Epidermal melanocyte (primary cell): ENCODE results near the gene ATXN1.
"Not testable (repeated sequence)": the region's sequence is repeated elsewhere in the genome, so short reads cannot be mapped to it uniquely, and the experiment has no call there.

Source experiments
- DNase-seq: peaks from one replicate; pipeline ENCODE4 v3.0.0; 2011; ENCODE audit warnings: low spot score; ENCODE audit not compliant: insufficient read length

ATXN1 gene

DNA sequence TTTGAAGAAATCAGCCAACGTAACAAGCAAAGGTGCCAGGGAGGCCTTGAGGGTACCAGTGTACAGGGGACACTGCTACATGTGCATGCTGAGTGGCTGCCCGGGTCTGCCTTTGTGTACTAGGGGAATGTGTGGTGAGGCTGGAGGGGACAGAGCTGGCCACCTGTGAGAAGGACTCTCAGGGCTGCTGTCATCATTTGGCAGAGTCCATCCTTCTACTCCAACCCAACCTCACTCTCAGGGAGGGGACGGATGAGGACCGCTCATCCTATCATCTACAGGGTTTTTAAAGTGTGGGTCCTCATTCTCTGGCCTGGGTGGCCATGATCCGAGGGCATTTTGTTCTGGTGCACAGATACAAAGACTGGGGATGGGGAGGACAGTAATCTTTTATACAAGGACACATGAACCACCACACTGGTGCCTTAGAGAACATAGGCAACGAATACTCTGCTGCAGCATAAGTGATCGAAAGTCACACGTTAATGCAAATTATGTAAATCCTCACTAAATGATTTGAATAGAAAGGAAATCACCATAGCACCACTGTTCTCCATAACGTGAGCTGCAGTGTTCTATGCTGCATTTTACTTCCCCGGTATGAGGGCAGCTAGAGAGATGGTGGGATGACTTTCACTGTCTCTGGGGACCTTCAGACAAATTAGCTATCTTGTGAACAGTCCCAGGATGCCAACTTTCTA, 341.5 kb downstream of the ATXN1 start:
- no peak for DNase-seq

DNA sequence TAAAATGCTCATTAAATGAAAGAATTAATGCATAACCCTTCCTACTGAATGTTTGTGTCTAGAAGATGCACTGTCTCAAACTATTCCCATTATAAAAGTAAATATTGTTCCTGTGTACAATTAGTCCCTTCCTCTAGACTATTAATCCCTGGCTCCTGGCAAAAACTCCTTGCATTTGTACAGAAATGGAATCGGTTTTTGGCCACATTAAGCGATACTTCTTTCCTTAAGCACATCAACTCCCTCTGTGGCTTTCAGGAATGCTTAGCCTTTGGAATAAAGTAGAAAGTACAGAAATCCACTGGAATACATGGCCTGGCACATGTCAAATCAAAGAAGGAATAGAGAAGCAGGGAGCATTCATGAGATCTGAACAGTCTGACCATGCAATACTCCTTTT, 343.1 kb downstream of the ATXN1 start:
- no peak for DNase-seq

- no peak for DNase-seq
These were observed 345.6 kb downstream of the ATXN1 start for GRCh38 chr6:16415677-16416076.

DNA sequence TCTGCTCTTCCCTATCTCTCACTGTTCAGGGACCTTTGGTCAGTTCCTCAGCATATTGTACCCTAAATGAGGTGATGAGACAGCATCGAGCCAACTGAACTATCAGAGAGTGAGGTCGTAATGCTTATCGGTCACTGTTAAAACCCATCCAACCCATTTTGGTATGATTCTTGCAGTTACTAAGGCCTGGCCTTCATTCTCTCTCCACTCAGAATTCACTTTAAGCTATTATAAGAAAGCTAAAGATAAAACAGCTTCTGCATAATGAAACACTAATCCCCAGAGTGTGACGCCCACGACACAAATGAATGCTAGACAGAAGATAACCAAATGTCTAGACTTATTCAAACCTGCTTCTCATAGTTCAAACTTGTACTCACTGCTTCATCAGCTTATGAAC, 347.1 kb downstream of the ATXN1 start:
- no peak for DNase-seq

- no peak for DNase-seq
These were observed 347.9 kb downstream of the ATXN1 start for GRCh38 chr6:16413399-16413798.

GRCh38 chr6:16412982-16413381, 348.3 kb downstream of the ATXN1 start:
- DNase-seq, result no peak

DNA sequence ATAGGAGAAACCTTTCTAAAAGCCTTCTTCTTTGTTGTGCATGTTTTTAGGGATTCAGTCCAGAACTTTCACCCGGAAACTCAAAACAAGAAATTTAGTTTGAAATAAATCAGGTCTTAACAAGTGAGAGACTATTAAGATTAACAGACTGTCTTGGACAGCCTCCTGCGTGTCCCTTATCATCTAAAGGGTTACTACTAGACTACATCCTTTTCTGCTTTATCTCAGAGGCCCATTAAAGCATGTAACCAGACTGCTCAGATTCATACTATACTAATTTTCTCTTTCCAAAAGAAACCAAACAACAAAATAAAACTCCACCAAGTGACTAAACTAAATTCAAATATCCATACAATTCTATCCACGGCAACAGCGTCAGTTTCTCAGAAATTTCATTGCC, 349.1 kb downstream of the ATXN1 start:
- no peak for DNase-seq

- DNase-seq, result peak; percentile 40
These were observed 351.5 kb downstream of the ATXN1 start for GRCh38 chr6:16409531-16410441.

- no peak for DNase-seq
These were observed 352.5 kb downstream of the ATXN1 start for GRCh38 chr6:16408766-16409165.

GRCh38 chr6:16406966-16407365, 354.3 kb downstream of the ATXN1 start:
- DNase-seq, result no peak

DNA sequence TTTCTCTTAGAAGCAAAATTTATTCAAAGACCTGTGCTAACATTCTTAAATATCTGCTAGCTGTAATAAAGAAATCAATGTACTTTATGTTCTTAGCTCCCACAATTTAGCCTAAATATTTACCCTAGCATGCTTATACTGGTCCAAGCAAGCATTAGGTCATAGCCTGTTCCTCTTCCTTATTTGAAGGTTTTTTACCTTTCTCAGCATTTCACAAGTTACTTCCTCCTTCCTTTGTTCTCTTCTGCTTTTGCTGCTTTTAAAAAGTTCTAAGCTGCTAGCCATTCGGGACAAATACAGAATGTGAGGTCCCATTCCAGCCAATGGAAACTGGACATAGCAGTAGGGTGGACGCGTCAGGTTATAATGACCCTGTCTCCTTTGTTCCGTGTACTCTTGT, 354.7 kb downstream of the ATXN1 start:
- not testable (repeated sequence) for DNase-seq

DNA sequence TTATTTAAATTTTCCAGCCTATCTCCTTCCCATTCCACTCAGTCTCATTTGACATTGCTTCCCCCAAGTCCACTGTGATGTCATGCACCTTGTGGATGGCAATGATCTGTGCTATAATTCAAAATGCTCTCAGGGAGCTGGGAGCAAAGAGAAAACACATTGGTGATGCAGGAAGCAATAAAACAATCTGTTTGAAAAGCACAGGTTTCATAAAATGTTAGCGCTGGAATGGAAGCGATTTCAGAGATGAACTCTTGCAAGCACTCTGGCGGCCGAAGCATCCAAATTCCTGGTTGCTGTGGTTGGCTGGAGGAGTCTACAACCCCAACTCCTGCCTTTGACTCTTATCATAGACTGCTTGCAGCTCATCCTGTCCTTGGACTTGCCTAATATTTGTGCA, 355.9 kb downstream of the ATXN1 start:
- no peak for DNase-seq

GRCh38 chr6:16404456-16404855, 356.8 kb downstream of the ATXN1 start:
- DNase-seq, result no peak

DNA sequence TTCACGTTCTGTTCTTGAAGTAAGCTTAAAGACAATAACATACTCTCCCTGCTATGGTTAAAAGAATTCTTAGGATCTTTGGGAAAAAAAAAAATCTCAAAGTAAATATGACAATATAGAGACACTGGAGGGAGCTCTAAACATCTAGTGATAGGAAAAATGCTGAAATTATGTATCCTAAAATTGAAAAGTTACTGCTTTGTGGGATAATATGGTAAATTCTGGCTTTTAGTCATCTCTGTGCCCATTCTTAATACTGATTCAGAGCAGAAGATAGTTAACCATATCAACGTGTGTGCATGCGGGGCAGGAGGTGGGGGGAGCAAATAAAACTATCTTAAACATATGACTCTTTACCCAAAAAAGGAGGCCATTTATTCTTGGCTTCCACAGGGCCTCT, 357.4 kb downstream of the ATXN1 start:
- DNase-seq, result no peak

DNA sequence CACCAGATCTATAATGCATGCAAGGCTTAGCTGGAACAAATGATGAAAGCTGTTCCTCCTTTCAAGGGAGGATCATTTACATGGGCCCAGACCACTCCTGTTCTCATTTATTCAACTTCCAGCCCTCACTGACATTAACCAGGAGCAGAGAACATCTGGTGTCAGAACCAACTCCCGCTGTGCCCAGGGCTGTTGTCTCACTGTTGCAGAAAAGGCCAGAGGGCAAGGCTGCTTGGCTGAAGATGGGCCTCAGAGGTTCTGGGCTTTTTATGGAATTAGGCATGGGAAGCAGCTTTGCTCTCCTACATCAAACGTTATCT, 358.7 kb downstream of the ATXN1 start:
- peak; percentile 44 for DNase-seq

GRCh38 chr6:16400248-16400760, 361.0 kb downstream of the ATXN1 start:
- DNase-seq, result no peak

DNA sequence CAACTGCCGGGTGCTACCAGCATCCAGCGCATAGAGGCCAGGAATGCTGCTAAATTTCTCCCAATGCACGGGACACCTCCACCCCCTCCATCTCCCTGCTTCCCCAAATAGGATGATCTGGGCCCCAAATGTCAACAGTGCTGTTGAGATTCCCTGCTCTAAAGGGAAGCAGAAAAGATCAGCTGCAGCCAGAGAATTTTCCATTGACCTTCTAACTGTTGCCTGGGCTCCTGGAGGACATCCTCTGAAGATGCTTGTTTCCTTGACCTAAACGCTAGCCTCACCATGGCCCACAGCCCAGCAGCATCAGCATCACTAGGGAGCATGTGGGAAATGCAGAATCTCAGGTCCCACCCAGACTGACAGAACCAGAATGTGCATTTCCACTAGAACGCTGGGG, 361.6 kb downstream of the ATXN1 start:
- no peak for DNase-seq

GRCh38 chr6:16399158-16399557, 362.1 kb downstream of the ATXN1 start:
- DNase-seq, result no peak

DNA sequence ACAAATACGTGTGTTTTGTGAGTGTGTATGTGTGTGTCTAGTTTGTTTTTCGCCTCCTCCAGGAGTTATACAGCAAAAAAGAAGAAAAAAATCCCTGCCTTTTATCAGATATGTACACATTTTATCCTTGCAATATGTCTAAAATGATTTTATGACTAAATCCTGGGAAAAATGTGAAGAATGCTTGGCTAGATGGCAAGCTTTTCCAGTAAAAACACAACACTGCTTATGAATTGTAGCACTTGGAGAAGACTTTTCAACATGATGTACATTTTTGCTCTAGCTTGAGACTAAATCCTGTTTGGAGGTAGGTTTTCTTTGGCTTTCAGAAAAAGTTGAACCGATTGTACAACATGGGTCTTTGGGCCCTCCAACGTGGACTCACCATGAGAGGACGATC, 362.7 kb downstream of the ATXN1 start:
- no peak for DNase-seq

GRCh38 chr6:16397623-16398022, 363.6 kb downstream of the ATXN1 start:
- DNase-seq, result no peak

GRCh38 chr6:16396497-16397319, 364.6 kb downstream of the ATXN1 start:
- no peak for DNase-seq

GRCh38 chr6:16394632-16395031, 366.6 kb downstream of the ATXN1 start:
- no peak for DNase-seq
